ENCODE data around the gene GALNT2.

The GALNT2 gene

DNA sequence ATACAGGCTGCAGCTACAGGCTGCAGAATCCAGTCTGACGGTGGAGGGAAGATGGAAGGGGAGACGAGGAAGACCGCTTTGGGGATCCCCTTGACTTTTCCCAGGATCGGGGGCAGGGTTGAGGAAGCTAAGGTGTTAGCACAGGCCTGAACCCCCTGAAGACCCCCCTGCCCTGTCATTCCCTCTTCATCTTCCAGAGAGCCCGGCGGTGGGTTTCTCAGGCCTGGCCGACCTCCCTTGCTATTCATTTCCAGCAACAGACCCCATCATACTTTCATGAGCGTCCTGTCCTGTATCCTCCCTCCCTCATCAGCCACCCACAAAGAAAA, 247.1 kb downstream of the GALNT2 start:
- Histone ChIP-seq H3K9me3 (ENCODE audit: insufficient read depth, low read depth, low read length) (no peaks in the 10 kb centered on the region), H3K4me3 (ENCODE audit: low read length) (no peak overlapping the region), H3K27me3 (ENCODE audit: insufficient read depth, low read length) (no peaks in the 10 kb centered on the region), H3K9ac (ENCODE audit: low read depth, low read length) (no peak overlapping the region), H3K4me1 (ENCODE audit: insufficient read depth, low read length) (no peaks in the 10 kb centered on the region), H3K36me3 (ENCODE audit: insufficient read depth, low read depth, low read length) (no peaks in the 10 kb centered on the region), H3K27ac (ENCODE audit: low read length) (no peak overlapping the region)

- H3K27me3 ChIP-seq (ENCODE audit: insufficient read depth, low read length): no peaks in the 10 kb centered on the region
- no peak overlapping the region for H3K4me3 ChIP-seq (ENCODE audit: low read length)
- no peaks in the 10 kb centered on the region for H3K4me1 ChIP-seq (ENCODE audit: insufficient read depth, low read length)
- no peak overlapping the region for H3K9ac ChIP-seq (ENCODE audit: low read depth, low read length)
- no peaks in the 10 kb centered on the region for H3K9me3 ChIP-seq (ENCODE audit: insufficient read depth, low read depth, low read length)
- no peak overlapping the region for H3K27ac ChIP-seq (ENCODE audit: low read length)
- no peaks in the 10 kb centered on the region for H3K36me3 ChIP-seq (ENCODE audit: insufficient read depth, low read depth, low read length)
These were observed 248.1 kb downstream of the GALNT2 start for GRCh38 chr1:230315099-230315498.

DNA sequence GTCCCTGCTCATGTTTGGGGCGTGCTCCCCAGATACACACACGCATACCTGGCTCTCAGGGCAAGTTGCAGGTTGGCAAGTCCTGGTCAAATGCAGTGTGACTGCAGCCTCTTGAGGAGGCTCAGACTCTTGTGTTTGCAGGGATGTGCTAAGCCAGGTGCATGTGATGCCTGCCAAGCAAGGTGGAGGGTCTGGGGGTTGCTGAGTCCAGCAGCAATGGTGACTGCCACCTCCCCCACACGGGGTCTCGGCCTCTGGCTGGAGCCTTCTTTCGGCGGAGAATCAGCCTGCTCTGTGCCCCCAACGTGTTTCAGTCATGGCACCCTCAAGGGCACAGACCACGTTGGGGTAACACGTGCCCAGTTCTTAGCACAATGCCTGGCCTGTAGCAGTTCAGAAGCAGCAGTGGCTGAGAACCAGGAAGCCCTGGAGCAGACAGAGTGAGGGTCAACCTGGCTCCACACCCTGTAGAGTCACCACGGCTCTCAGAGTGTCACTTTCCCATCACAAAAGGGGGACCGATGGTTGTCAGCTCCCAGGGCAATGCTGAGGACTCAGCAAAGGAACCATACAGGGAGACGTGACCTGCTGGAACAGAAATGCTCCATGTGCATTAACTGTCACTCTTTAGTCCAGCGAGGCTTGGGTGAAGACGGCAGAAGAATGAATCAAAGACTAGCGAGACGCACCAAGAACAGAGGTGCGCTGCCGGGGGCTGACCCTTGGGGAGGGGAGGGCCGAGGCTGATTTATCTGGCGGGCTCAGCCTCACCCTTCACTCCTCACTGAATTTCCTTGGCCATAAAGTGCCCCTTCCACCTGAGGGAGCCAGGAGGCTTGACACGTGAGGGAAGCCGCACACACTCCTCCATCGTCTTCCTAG, 250.1 kb downstream of the GALNT2 start:
- Histone ChIP-seq H3K27me3 (ENCODE audit: insufficient read depth, low read length) (no peaks in the 10 kb centered on the region), H3K9ac (ENCODE audit: low read depth, low read length) (no peak overlapping the region), H3K9me3 (ENCODE audit: insufficient read depth, low read depth, low read length) (no peaks in the 10 kb centered on the region)

GRCh38 chr1:230317823-230318819, 251.1 kb downstream of the GALNT2 start:
- no peak overlapping the region for H3K4me3 ChIP-seq (ENCODE audit: low read length)
- peaks cover 13% of the 10 kb centered on the region; the same call in 1 of the 2 replicates for H3K36me3 ChIP-seq (ENCODE audit: insufficient read depth, low read depth, low read length)
- H3K9ac ChIP-seq (ENCODE audit: low read depth, low read length): no peak overlapping the region
- H3K9me3 ChIP-seq (ENCODE audit: insufficient read depth, low read depth, low read length): no peaks in the 10 kb centered on the region
- H3K4me1 ChIP-seq (ENCODE audit: insufficient read depth, low read length): no peaks in the 10 kb centered on the region
- H3K27me3 ChIP-seq (ENCODE audit: insufficient read depth, low read length): no peaks in the 10 kb centered on the region
- no peak overlapping the region for H3K27ac ChIP-seq (ENCODE audit: low read length)

More for the DNA sequence above, 250.1 kb downstream of the GALNT2 start:
- H3K36me3 ChIP-seq (ENCODE audit: insufficient read depth, low read depth, low read length): peaks cover 5% of the 10 kb centered on the region; the same call in 1 of the 2 replicates
- H3K4me1 ChIP-seq (ENCODE audit: insufficient read depth, low read length): no peaks in the 10 kb centered on the region
- no peak overlapping the region for H3K4me3 ChIP-seq (ENCODE audit: low read length)
- H3K27ac ChIP-seq (ENCODE audit: low read length): no peak overlapping the region

- Histone ChIP-seq H3K4me3 (ENCODE audit: low read length) (no peak overlapping the region), H3K9ac (ENCODE audit: low read depth, low read length) (no peak overlapping the region), H3K9me3 (ENCODE audit: insufficient read depth, low read depth, low read length) (no peaks in the 10 kb centered on the region), H3K4me1 (ENCODE audit: insufficient read depth, low read length) (no peaks in the 10 kb centered on the region), H3K36me3 (ENCODE audit: insufficient read depth, low read depth, low read length) (peaks cover 17% of the 10 kb centered on the region; the same call in 1 of the 2 replicates), H3K27ac (ENCODE audit: low read length) (no peak overlapping the region), H3K27me3 (ENCODE audit: insufficient read depth, low read length) (no peaks in the 10 kb centered on the region)
These were observed 252.1 kb downstream of the GALNT2 start for GRCh38 chr1:230319014-230319747.

DNA sequence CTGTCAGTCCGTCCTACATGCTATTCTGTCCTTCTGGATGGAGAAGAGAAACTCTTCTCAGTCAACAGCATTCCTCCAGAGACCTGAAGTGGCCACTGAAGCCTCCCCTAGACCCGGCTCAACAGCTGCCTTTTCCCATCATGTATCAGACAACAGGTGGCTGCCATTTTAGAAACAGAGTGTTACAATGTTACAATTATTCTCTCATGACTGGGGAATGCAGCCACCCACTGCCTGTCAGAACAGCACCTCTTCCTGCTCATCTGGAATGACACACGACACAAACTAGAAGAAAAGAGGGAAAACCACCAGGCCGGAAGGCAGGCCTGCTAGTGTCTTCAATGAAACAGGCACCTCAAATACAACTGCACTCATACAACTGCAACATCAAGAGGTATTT, 253.8 kb downstream of the GALNT2 start:
- Histone ChIP-seq H3K9me3 (ENCODE audit: insufficient read depth, low read depth, low read length) (no peaks in the 10 kb centered on the region), H3K27me3 (ENCODE audit: insufficient read depth, low read length) (no peaks in the 10 kb centered on the region), H3K4me3 (ENCODE audit: low read length) (no peak overlapping the region), H3K27ac (ENCODE audit: low read length) (no peak overlapping the region), H3K9ac (ENCODE audit: low read depth, low read length) (no peak overlapping the region), H3K36me3 (ENCODE audit: insufficient read depth, low read depth, low read length) (peaks cover 31% of the 10 kb centered on the region), H3K4me1 (ENCODE audit: insufficient read depth, low read length) (no peaks in the 10 kb centered on the region)

DNA sequence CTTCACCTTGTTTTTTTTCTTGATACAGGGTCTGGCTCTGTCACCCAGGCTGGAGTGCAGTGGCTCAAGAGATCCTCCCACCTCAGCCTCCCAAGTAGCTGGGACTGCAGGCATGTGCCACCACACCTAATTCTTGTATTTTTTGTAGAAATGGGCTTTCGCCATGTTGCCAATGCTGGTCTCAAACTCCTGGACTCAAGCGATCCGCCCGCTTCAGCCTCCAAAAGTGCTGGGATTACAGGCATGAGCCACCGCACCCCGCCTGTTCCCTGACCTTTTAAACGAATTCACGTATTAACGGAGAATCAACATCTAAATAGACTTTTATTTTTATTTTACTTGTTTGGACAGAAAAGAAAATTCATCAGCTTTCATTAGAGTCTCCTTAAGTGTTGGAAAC, 254.3 kb downstream of the GALNT2 start:
- no peak overlapping the region for H3K27ac ChIP-seq (ENCODE audit: low read length)
- H3K9ac ChIP-seq (ENCODE audit: low read depth, low read length): no peak overlapping the region
- no peaks in the 10 kb centered on the region for H3K27me3 ChIP-seq (ENCODE audit: insufficient read depth, low read length)
- no peaks in the 10 kb centered on the region for H3K4me1 ChIP-seq (ENCODE audit: insufficient read depth, low read length)
- no peak overlapping the region for H3K4me3 ChIP-seq (ENCODE audit: low read length)
- no peaks in the 10 kb centered on the region for H3K9me3 ChIP-seq (ENCODE audit: insufficient read depth, low read depth, low read length)
- peaks cover 31% of the 10 kb centered on the region for H3K36me3 ChIP-seq (ENCODE audit: insufficient read depth, low read depth, low read length)

DNA sequence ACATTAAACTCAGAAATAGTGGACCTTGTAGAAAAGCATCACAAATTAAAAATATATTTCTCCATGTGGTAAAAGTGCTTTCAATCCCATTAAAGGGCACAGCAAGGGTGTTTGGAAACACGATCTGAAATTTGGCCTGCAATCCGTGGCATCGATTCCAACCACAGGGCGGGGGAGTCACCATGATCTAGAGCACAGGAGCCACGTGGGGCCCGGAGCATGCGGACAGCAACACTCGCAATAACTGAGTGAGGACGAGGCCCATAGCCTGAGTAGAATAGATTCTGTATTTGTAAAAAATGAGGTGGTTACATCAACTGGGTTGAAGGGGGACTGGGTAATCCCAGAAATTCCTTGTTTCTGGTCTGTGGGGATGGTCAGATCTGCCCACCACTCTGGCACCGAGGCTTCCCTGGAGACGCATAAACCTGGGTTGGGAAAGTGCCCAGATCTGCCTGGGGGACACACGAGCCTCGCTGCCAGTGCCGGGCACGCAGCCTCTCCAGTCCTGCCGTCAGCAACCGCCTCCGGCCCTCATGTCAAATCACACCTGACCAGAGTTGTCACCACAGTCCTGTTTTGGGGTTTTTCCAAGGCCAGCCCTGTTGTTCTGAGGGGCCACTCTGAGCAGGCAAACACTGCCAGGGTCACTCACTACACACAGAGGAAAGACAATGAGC, 254.8 kb downstream of the GALNT2 start:
- Histone ChIP-seq H3K27me3 (ENCODE audit: insufficient read depth, low read length) (no peaks in the 10 kb centered on the region), H3K27ac (ENCODE audit: low read length) (no peak overlapping the region)

GRCh38 chr1:230322421-230322756, 255.4 kb downstream of the GALNT2 start:
- Histone ChIP-seq H3K9ac (ENCODE audit: low read depth, low read length) (no peak overlapping the region), H3K36me3 (ENCODE audit: insufficient read depth, low read depth, low read length) (peaks cover 31% of the 10 kb centered on the region), H3K4me1 (ENCODE audit: insufficient read depth, low read length) (no peaks in the 10 kb centered on the region), H3K9me3 (ENCODE audit: insufficient read depth, low read depth, low read length) (no peaks in the 10 kb centered on the region), H3K4me3 (ENCODE audit: low read length) (no peak overlapping the region), H3K27ac (ENCODE audit: low read length) (no peak overlapping the region), H3K27me3 (ENCODE audit: insufficient read depth, low read length) (no peaks in the 10 kb centered on the region)

More for the DNA sequence above, 254.8 kb downstream of the GALNT2 start:
- no peaks in the 10 kb centered on the region for H3K9me3 ChIP-seq (ENCODE audit: insufficient read depth, low read depth, low read length)
- H3K36me3 ChIP-seq (ENCODE audit: insufficient read depth, low read depth, low read length): peaks cover 31% of the 10 kb centered on the region
- no peak overlapping the region for H3K9ac ChIP-seq (ENCODE audit: low read depth, low read length)
- H3K4me1 ChIP-seq (ENCODE audit: insufficient read depth, low read length): no peaks in the 10 kb centered on the region
- no peak overlapping the region for H3K4me3 ChIP-seq (ENCODE audit: low read length)

DNA sequence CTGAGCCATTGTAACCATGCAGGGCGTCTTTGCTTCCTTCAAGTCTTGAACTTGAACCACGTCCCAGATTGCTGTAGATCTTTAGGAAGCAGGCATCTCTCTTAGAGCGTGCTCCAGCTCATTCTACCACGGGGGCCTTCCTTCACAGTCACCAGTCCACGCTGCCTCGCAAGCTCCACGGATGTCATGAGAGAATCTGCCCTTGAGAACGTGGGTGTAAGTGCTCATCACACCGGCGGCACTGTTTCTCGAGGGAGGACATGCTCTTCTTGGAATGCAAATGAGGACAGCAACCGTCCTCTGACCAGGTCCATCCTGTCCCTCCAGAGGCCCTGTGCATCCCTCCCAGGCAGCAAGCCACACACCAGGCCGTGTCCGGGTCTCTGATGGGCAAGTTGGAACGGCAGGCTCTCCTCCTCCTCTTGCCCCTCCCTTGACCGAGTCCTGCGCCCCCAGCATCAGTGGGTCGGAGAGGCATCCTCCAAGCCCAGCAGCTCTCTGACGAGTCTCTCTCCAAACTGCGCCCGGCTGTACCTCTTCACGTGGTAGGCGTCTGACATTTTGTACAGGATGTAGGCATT, 256.0 kb downstream of the GALNT2 start:
- Histone ChIP-seq H3K27me3 (ENCODE audit: insufficient read depth, low read length) (no peaks in the 10 kb centered on the region), H3K4me3 (ENCODE audit: low read length) (no peak overlapping the region), H3K9ac (ENCODE audit: low read depth, low read length) (no peak overlapping the region), H3K4me1 (ENCODE audit: insufficient read depth, low read length) (no peaks in the 10 kb centered on the region; the same call in 1 of the 2 replicates), H3K27ac (ENCODE audit: low read length) (no peak overlapping the region), H3K36me3 (ENCODE audit: insufficient read depth, low read depth, low read length) (peaks cover 31% of the 10 kb centered on the region), H3K9me3 (ENCODE audit: insufficient read depth, low read depth, low read length) (no peaks in the 10 kb centered on the region)

All from iPS-20b (cell line).